ENCODE data around the gene LRFN5. TPM values are rescaled to one million over a fixed set of nuclear protein-coding genes. Genes with fewer than 3 reads are reported as not detected.

LRFN5 gene
- total RNA-seq, 1 donor from 2014 or later: 7.3 TPM

- Mint-ChIP-seq H3K4me1 (ENCODE audit: low read depth, unreplicated experiment) (peaks cover 7% of the 10 kb centered on the region), H3K27me3 (ENCODE audit: unreplicated experiment) (no peaks in the 10 kb centered on the region), H3K27ac (ENCODE audit: unreplicated experiment) (no peak overlapping the region), H3K9me3 (ENCODE audit: unreplicated experiment) (no peaks in the 10 kb centered on the region), H3K36me3 (ENCODE audit: unreplicated experiment) (no peaks in the 10 kb centered on the region), H3K4me3 (ENCODE audit: unreplicated experiment) (no peak overlapping the region)
- no peak for DNase-seq
- TF ChIP-seq CTCF (IDR thresholded peaks at IDR 0.05; ENCODE audit: partially characterized antibody, unreplicated experiment): no peak
These were observed 8.4 kb downstream of the LRFN5 start for GRCh38 chr14:41615011-41615595.

- TF ChIP-seq CTCF (IDR thresholded peaks at IDR 0.05; ENCODE audit: partially characterized antibody, unreplicated experiment): no peak
- Mint-ChIP-seq H3K9me3 (ENCODE audit: unreplicated experiment) (no peaks in the 10 kb centered on the region), H3K36me3 (ENCODE audit: unreplicated experiment) (no peaks in the 10 kb centered on the region), H3K4me1 (ENCODE audit: low read depth, unreplicated experiment) (no peaks in the 10 kb centered on the region), H3K27me3 (ENCODE audit: unreplicated experiment) (no peaks in the 10 kb centered on the region), H3K27ac (ENCODE audit: unreplicated experiment) (no peak overlapping the region), H3K4me3 (ENCODE audit: unreplicated experiment) (no peak overlapping the region)
- no peak for DNase-seq
These were observed 17.1 kb downstream of the LRFN5 start for GRCh38 chr14:41623736-41624135.

GRCh38 chr14:41629876-41630275, 23.2 kb downstream of the LRFN5 start:
- DNase-seq: no peak
- no peaks in the 10 kb centered on the region for H3K27me3 Mint-ChIP-seq (ENCODE audit: unreplicated experiment)
- H3K4me3 Mint-ChIP-seq (ENCODE audit: unreplicated experiment): no peak overlapping the region
- H3K9me3 Mint-ChIP-seq (ENCODE audit: unreplicated experiment): no peaks in the 10 kb centered on the region
- no peak for TF ChIP-seq CTCF (IDR thresholded peaks at IDR 0.05; ENCODE audit: partially characterized antibody, unreplicated experiment)
- H3K4me1 Mint-ChIP-seq (ENCODE audit: low read depth, unreplicated experiment): no peaks in the 10 kb centered on the region
- no peak overlapping the region for H3K27ac Mint-ChIP-seq (ENCODE audit: unreplicated experiment)
- no peaks in the 10 kb centered on the region for H3K36me3 Mint-ChIP-seq (ENCODE audit: unreplicated experiment)

GRCh38 chr14:41634286-41634685, 27.6 kb downstream of the LRFN5 start:
- Mint-ChIP-seq H3K27ac (ENCODE audit: unreplicated experiment) (no peak overlapping the region), H3K9me3 (ENCODE audit: unreplicated experiment) (no peaks in the 10 kb centered on the region), H3K36me3 (ENCODE audit: unreplicated experiment) (no peaks in the 10 kb centered on the region), H3K4me3 (ENCODE audit: unreplicated experiment) (no peak overlapping the region), H3K4me1 (ENCODE audit: low read depth, unreplicated experiment) (no peaks in the 10 kb centered on the region), H3K27me3 (ENCODE audit: unreplicated experiment) (peaks cover 2% of the 10 kb centered on the region)
- TF ChIP-seq CTCF (IDR thresholded peaks at IDR 0.05; ENCODE audit: partially characterized antibody, unreplicated experiment): no peak
- DNase-seq: no peak

- Mint-ChIP-seq H3K4me3 (ENCODE audit: unreplicated experiment) (no peak overlapping the region), H3K4me1 (ENCODE audit: low read depth, unreplicated experiment) (no peaks in the 10 kb centered on the region), H3K36me3 (ENCODE audit: unreplicated experiment) (no peaks in the 10 kb centered on the region), H3K9me3 (ENCODE audit: unreplicated experiment) (no peaks in the 10 kb centered on the region), H3K27ac (ENCODE audit: unreplicated experiment) (no peak overlapping the region), H3K27me3 (ENCODE audit: unreplicated experiment) (peaks cover 2% of the 10 kb centered on the region)
- no peak for DNase-seq
- no peak for TF ChIP-seq CTCF (IDR thresholded peaks at IDR 0.05; ENCODE audit: partially characterized antibody, unreplicated experiment)
These were observed 30.1 kb downstream of the LRFN5 start for GRCh38 chr14:41636492-41637392.

Data from glutamatergic neuron (in vitro differentiated cells).